GM12878 (cell line): ENCODE results near the gene LRRN4. TPM values are rescaled to one million over a fixed set of nuclear protein-coding genes. Genes with fewer than 3 reads are reported as not detected.
A peak's percentile ranks its signal among the peaks of the same experiment; 100 is the strongest.

Experiments
- ATAC-seq: fragments of 200-7000 bp; cut with Tn5 transposase; 3 replicates; pipeline ENCODE4 v1.9.1; 2020; ENCODE audit warnings: mild to moderate bottlenecking, moderate library complexity
- BruUV-seq: library from RNA; stranded (reverse); fragments of 400-500 nt; replicated peaks from 2 replicates; lab custom pipeline; 2021; lab: Mats Ljungman, UMichigan
- CTCF ChIA-PET: fragments of 300-600 bp; sonication (Branson Sonifier 250); formaldehyde crosslinking; extraction: SDS; loops from one replicate; lab custom pipeline; 2021; ENCODE audit warnings: inconsistent platforms; lab: Yijun Ruan, JAX
- POLR2A ChIA-PET: fragments of 350-600 bp; formaldehyde crosslinking; extraction: SDS; loops from one replicate; lab custom pipeline; 2021; ENCODE audit warnings: inconsistent platforms; lab: Charles Lee
- RAD21 ChIA-PET: fragments of 300-600 bp; sonication (Branson Sonifier 250); formaldehyde crosslinking; loops from one replicate; lab custom pipeline; 2023; ENCODE audit warnings: antibody characterized with exemption; ENCODE audit not compliant: unreplicated experiment; lab: Charles Lee
- SMC1A ChIA-PET: fragments of 300-600 bp; sonication (Branson Sonifier 250); formaldehyde crosslinking; loops from one replicate; lab custom pipeline; 2023; ENCODE audit not compliant: unreplicated experiment, uncharacterized antibody; lab: Charles Lee
- DNase-seq: peaks from one replicate; pipeline ENCODE4 v3.0.0-alpha.2; 2011; ENCODE audit warnings: low read depth, low spot score
- FAIRE-seq: peaks from 3 replicates; lab custom pipeline; 2011; peaks lifted over from hg19 to GRCh38; lab: Jason Lieb, UNC
- H2AFZ ChIP-seq: 2 replicates; pipeline ENCODE4 v1.6.0; 2011; ENCODE audit warnings: low read depth, low read length, control low read depth; ENCODE audit not compliant: control insufficient read depth
- H3K27ac ChIP-seq: 2 replicates; pipeline ENCODE4 v1.5.1; 2011; ENCODE audit warnings: control low read depth; ENCODE audit not compliant: control insufficient read depth, insufficient read depth
- H3K27me3 ChIP-seq, 2 experiments: replicated peaks in 1 of 2; 2 replicates each; pipeline versions ENCODE4 v1.6.0 to v1.6.1; 2011; ENCODE audit warnings: low read length in 1 of 2; ENCODE audit not compliant: control insufficient read depth in 2 of 2, insufficient read depth in 2 of 2
- H3K36me3 ChIP-seq, 2 experiments: 2 replicates each; pipeline ENCODE4 v1.5.1; 2011; ENCODE audit warnings: low read length in 1 of 2; ENCODE audit not compliant: control insufficient read depth in 2 of 2, insufficient read depth in 2 of 2
- H3K4me1 ChIP-seq: 2 replicates; pipeline ENCODE4 v1.6.1; 2011; ENCODE audit warnings: mild to moderate bottlenecking, low read length, moderate library complexity, mixed read lengths; ENCODE audit not compliant: control insufficient read depth, insufficient read depth
- H3K4me2 ChIP-seq: 2 replicates; pipeline ENCODE4 v1.6.0; 2011; ENCODE audit warnings: control low read depth; ENCODE audit not compliant: control insufficient read depth, insufficient read depth
- H3K4me3 ChIP-seq: fragments of 200-600 bp; sonication (generic); 2 replicates; pipeline ENCODE4 v1.5.1; 2016
- H3K79me2 ChIP-seq: 2 replicates; pipeline ENCODE4 v1.6.0; 2011; ENCODE audit warnings: low read length; ENCODE audit not compliant: control insufficient read depth, insufficient read depth
- H3K9ac ChIP-seq: 2 replicates; pipeline ENCODE4 v1.8.0; 2011; ENCODE audit warnings: low read length, control low read depth, mixed read lengths; ENCODE audit not compliant: control insufficient read depth, insufficient read depth
- H3K9me3 ChIP-seq: replicated peaks from 3 replicates; pipeline ENCODE4 v1.5.1; 2011; ENCODE audit warnings: mild to moderate bottlenecking, low read length; ENCODE audit not compliant: control insufficient read depth, insufficient read depth
- H4K20me1 ChIP-seq: 2 replicates; pipeline ENCODE4 v1.6.0; 2011; ENCODE audit not compliant: control insufficient read depth, insufficient read depth
- SMC3 ChIP-seq: IDR thresholded peaks from 2 replicates; pipeline ENCODE4 v1.6.1; 2011; ENCODE audit warnings: low read length, improper control_type of control experiment, borderline replicate concordance
- SPI1 ChIP-seq: IDR thresholded peaks from 2 replicates; pipeline ENCODE4 v1.6.1; 2011; ENCODE audit warnings: low read depth, mild to moderate bottlenecking, low read length, moderate library complexity, borderline replicate concordance; ENCODE audit not compliant: insufficient read depth
- WGBS: methylation state at CpG from one replicate; pipeline ENCODE4 v1.1.6; 2016; ENCODE audit warnings: low lambda C conversion rate; ENCODE audit not compliant: insufficient replicate concordance, insufficient coverage; ENCODE audit errors: missing lambda C conversion rate; 5-methylcytosine and 5-hydroxymethylcytosine counted together
- in situ Hi-C: fragments of 300-500 bp; cut with MboI; formaldehyde crosslinking; loops from 9 replicates; pipeline ENCODE4 v1.14.3; 2018; ENCODE audit warnings: mixed read lengths
- intact Hi-C: fragments of 100-400 bp; cut with micrococcal nuclease; formaldehyde crosslinking; loops from one replicate; pipeline ENCODE4 v1.14.2; 2022; ENCODE audit not compliant: unreplicated experiment
- polyA plus RNA-seq, 11 experiments: library from polyadenylated mRNA; depleted of rRNA in 4 of 11; unstranded in 6 of 11; stranded (reverse) in 5 of 11; fragments of >200 nt; fragmentation: Nextera tagmentation in 4 of 11; fragmentation: Illumina TruSeq in 1 of 11; extraction: Ambion mirVana in 4 of 11; extraction: Trizol in 1 of 11; gene quantifications; 1 replicate in 1 of 11; 2 replicates in 10 of 11; pipeline versions ENCODE4 v1.2.1 to v1.2.3, GENCODE V29; 2011 to 2016; ENCODE audit warnings: inconsistent platforms in 2 of 11, missing spikeins in 2 of 11, low read depth in 1 of 11
- total RNA-seq, 4 experiments: library from RNA; depleted of rRNA in 3 of 4; stranded (reverse); fragments of >200 nt in 3 of 4; fragmentation: Illumina TruSeq in 1 of 4; extraction: Trizol in 1 of 4; gene quantifications; 2 replicates each; pipeline versions ENCODE4 v1.2.1 to v1.2.3, GENCODE V29; 2013 to 2021
- TF ChIP-seq, protein P1 (sequence below): IDR thresholded peaks from 2 replicates; pipeline ENCODE4 v1.6.1; 2012; ENCODE audit warnings: mild to moderate bottlenecking, low read depth, low read length
- TF ChIP-seq, protein P2 (sequence below), 3 experiments: IDR thresholded peaks in 2 of 3; conservative IDR thresholded peaks in 1 of 3; 2 replicates each; pipeline ENCODE4 v1.5.1; 2011; ENCODE audit warnings: low read depth in 3 of 3, low read length in 3 of 3, mild to moderate bottlenecking in 3 of 3, control low read depth in 2 of 3, moderate library complexity in 2 of 3, inconsistent platforms in 1 of 3, mixed read lengths in 1 of 3; ENCODE audit not compliant: control insufficient read depth in 2 of 3, insufficient read depth in 1 of 3; ENCODE audit errors: extremely low read depth in 1 of 3

The LRRN4 gene
- total and polyA plus RNA-seq, 10 of the 15 experiments (the other 5 are each of a cell fraction or from before 2014, with no cell fraction given), result 0.11 TPM; not detected in 9

DNA sequence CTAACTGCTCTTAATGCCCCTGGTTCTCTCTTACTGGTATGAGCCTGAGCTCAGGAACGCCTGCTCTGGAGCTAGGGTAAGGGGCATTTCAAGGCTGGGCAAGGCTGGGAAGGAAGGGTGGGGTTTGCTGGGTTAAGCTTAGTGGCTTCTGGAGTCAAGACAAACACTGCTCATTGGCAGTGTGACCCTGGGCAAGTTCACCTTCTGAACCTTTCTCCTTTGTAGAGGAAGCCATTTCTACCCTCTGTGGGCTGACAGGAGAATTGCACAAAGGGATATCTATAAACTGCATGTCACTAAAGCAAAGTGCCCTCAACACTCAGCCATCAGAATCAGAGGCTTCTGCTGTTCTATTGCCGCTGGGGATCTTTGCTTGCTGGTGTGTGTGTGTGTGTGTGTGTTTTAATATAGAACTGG lies 20.3 kb upstream of the LRRN4 start:
- Histone ChIP-seq H3K27me3 (no peaks in the 10 kb centered on the region), H3K27ac (no peak overlapping the region), H3K4me2 (no peak overlapping the region), H3K36me3 (no peaks in the 10 kb centered on the region), H3K9me3 (no peaks in the 10 kb centered on the region), H4K20me1 (no peaks in the 10 kb centered on the region), H2AFZ (no peak overlapping the region), H3K9ac (no peak overlapping the region), H3K79me2 (no peaks in the 10 kb centered on the region), H3K4me3 (no peak overlapping the region), H3K4me1 (no peaks in the 10 kb centered on the region)
- BruUV-seq, result no TSS peak
- FAIRE-seq (no peak), ATAC-seq (peak; percentile 88), DNase-seq (no peak)
- intact Hi-C loops, result loop anchor here (10.0 kb wide), 1 partner anchor 289 kb away; no protein-coding TSS in a partner anchor
- TF ChIP-seq SPI1 (no peak), SMC3 (0 out of 2 replicates have a peak, but pooled peaks have one; percentile 19)
- TF ChIP-seq, protein P1, sequence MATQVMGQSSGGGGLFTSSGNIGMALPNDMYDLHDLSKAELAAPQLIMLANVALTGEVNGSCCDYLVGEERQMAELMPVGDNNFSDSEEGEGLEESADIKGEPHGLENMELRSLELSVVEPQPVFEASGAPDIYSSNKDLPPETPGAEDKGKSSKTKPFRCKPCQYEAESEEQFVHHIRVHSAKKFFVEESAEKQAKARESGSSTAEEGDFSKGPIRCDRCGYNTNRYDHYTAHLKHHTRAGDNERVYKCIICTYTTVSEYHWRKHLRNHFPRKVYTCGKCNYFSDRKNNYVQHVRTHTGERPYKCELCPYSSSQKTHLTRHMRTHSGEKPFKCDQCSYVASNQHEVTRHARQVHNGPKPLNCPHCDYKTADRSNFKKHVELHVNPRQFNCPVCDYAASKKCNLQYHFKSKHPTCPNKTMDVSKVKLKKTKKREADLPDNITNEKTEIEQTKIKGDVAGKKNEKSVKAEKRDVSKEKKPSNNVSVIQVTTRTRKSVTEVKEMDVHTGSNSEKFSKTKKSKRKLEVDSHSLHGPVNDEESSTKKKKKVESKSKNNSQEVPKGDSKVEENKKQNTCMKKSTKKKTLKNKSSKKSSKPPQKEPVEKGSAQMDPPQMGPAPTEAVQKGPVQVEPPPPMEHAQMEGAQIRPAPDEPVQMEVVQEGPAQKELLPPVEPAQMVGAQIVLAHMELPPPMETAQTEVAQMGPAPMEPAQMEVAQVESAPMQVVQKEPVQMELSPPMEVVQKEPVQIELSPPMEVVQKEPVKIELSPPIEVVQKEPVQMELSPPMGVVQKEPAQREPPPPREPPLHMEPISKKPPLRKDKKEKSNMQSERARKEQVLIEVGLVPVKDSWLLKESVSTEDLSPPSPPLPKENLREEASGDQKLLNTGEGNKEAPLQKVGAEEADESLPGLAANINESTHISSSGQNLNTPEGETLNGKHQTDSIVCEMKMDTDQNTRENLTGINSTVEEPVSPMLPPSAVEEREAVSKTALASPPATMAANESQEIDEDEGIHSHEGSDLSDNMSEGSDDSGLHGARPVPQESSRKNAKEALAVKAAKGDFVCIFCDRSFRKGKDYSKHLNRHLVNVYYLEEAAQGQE, result no peak
- TF ChIP-seq, protein P2, sequence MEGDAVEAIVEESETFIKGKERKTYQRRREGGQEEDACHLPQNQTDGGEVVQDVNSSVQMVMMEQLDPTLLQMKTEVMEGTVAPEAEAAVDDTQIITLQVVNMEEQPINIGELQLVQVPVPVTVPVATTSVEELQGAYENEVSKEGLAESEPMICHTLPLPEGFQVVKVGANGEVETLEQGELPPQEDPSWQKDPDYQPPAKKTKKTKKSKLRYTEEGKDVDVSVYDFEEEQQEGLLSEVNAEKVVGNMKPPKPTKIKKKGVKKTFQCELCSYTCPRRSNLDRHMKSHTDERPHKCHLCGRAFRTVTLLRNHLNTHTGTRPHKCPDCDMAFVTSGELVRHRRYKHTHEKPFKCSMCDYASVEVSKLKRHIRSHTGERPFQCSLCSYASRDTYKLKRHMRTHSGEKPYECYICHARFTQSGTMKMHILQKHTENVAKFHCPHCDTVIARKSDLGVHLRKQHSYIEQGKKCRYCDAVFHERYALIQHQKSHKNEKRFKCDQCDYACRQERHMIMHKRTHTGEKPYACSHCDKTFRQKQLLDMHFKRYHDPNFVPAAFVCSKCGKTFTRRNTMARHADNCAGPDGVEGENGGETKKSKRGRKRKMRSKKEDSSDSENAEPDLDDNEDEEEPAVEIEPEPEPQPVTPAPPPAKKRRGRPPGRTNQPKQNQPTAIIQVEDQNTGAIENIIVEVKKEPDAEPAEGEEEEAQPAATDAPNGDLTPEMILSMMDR (IDR thresholded peaks at IDR 0.05 in 2 of 3, conservative IDR thresholded peaks at IDR 0.05 in 1 of 3; ENCODE audit: control insufficient read depth in 2 of 3, extremely low read depth in 1 of 3, insufficient read depth in 1 of 3, low read depth in 3 of 3, low read length in 3 of 3), result peak; percentile 23 to 50 (median 28); a peak in 4 of 6 replicates
- ChIA-PET CTCF (interaction anchor here (1.6 to 4.9 kb wide), 2 partner anchors 10 to 545 kb away, joined by 6 to 44 read pairs; no protein-coding TSS in a partner anchor), RAD21 (interaction anchor here (0.6 to 2.9 kb wide), 3 partner anchors 181 to 1371 kb away, joined by 3 to 8 read pairs (median 3); no protein-coding TSS in a partner anchor), SMC1A (interaction anchor here (0.6 to 3.0 kb wide), 4 partner anchors 10 to 545 kb away, joined by 3 to 19 read pairs (median 3); no protein-coding TSS in a partner anchor), POLR2A (no interaction called here)
- in situ Hi-C loops, result no loop called here
- WGBS, result 24% methylated on average over 2 of the region's 2 CpGs
